SIG-M5 (cell line): Measurements from ENCODE around the gene DNASE1L1.
A peak's percentile ranks its signal among the peaks of the same experiment; 100 is the strongest.

Experiments used
- DNase-seq: peaks from one replicate; lab custom pipeline; 2025; lab: John Stamatoyannopoulos, UW

DNASE1L1 gene

GRCh38 chrX:154382483-154383069 lies 26.5 kb downstream of the DNASE1L1 start:
- DNase-seq = no peak

- DNase-seq = no peak
These were observed 27.8 kb downstream of the DNASE1L1 start for GRCh38 chrX:154381271-154381670.

DNA sequence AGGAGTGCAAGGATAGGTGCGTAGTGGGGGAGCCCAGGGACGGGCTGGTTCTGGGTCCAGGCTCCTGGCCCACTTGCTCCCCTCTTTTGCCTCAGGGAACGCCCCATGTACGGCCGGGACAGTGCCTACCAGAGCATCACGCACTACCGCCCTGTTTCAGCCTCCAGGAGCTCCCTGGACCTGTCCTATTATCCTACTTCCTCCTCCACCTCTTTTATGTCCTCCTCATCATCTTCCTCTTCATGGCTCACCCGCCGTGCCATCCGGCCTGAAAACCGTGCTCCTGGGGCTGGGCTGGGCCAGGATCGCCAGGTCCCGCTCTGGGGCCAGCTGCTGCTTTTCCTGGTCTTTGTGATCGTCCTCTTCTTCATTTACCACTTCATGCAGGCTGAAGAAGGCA lies 28.3 kb downstream of the DNASE1L1 start:
- no peak for DNase-seq

DNA sequence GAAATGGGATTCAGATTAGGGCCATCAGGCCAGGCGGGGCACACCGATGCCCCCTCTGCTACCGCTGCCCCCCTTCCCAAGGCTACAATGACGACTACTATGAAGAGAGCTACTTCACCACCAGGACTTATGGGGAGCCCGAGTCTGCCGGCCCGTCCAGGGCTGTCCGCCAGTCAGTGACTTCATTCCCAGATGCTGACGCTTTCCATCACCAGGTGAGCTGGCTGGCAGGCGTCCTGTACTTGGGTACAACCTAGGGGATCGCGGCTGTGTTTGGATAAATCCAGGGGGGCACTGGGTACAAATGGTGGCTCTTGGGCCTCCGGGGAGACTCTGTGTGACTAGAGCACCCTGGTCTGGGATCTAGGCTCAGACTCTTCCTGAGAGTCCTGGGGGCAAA lies 28.9 kb downstream of the DNASE1L1 start:
- DNase-seq = no peak

GRCh38 chrX:154379569-154379951 lies 29.5 kb downstream of the DNASE1L1 start:
- DNase-seq = no peak

DNA sequence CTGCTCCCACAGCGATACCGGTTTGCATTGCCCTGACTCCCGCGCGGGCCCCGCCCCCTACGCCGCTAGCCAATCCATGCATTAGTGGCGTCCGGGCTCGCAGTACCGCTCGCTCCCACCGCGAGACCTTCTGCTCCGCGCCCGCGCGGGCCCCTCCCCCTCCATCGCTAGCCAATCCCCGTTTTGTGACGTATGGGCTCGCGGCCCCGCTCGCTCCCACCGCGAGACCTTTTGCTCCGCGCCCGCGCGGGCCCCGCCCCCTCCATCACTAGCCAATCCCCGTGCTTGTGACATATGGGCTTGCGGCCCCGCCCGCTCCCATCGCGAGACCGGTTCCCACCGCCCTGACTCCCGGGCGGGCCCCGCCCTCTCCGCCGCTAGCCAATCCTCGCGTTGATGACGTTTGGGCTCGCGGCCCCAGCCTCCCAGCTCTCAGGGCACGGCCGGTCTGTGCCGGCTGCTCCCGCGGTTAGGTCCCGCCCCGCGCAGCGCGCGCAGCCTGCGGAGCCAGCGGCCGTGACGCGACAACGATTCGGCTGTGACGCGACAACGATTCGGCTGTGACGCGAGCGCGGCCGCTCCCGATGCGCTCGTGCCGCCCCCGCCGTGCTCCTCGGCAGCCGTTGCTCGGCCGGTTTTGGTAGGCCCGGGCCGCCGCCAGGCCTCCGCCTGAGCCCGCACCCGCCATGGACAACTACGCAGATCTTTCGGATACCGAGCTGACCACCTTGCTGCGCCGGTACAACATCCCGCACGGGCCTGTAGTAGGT lies 30.1 kb downstream of the DNASE1L1 start, which contains the start of gene EMD:
Gene EMD, plus strand, starts transcription at position 497 of the 770 bp plus-strand sequence. Its CDS starts 190 bp downstream, at position 687.
- peak; percentile 89 for DNase-seq

DNA sequence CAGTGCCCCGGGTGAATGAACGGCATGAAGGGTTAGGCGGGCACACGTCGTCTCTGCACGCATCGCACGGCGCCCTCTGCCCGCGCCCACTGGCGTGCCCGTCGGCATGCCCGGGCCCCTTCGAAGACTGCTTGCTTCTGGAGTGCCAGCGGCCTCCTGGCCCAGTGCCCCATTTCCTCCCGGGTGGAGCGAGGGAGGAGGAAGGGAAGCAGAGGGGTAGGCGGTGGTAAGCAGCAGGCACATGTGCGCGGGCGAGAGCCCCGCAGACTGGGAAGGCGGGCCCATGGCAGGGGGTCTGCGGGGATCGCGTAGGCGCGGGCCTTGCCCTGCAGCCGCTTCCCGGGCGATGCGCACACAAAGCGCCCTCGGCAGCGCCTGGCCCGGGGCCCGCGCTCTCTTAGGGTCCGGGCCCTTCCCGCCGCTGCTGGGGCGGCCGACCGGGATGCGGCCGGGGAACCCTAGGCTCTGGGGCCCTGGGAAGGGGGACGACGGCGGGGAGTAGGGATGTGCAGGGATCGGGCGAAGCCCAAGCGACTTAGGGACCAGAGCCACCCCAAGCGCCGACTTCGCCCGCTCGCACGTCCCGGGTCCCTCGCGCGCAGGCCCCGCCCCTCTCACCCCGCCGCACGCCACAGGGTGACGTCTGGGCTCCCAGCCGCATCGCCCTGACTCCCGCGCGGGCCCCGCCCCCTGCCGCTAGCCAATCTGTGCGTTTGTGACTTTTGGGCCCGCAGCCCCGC lies 30.8 kb downstream of the DNASE1L1 start:
- DNase-seq = no peak

DNA sequence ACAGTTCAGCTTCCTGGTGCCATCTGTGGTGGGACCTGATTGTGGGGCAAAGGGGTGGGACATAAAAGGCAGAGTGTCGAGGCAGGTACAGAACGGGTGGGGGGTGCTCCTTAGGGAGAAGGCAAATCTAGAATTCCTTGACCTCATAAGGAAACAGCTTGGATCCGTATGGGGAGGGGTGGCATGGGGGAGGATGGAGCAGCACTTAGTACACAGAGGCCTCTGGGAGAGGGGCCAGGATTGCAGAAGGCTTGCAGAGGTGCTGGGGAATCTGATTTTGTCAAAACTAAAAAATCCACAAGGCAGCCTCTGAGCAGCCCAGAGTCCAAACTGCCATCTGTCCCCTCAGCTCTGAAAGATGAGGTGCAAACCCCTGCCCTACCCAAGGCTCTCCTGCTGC lies 32.3 kb downstream of the DNASE1L1 start:
- no peak for DNase-seq

DNA sequence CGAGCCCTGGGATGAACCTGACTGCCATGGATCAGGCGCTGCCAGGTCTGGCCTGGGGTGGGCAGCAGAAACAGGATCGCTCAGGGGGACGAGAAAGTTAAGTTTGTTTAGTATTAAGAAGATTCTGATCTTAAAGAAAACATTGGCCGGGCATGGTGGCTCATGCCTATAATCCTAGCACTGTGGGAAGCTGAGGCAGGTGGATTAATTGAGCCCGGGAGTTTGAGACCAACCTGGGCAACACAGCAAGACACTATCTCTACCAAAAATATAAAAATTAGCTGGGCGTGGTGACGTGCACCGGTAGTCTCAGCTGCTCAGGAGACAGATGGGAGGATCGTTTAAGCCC lies 33.9 kb downstream of the DNASE1L1 start:
- DNase-seq = no peak

DNA sequence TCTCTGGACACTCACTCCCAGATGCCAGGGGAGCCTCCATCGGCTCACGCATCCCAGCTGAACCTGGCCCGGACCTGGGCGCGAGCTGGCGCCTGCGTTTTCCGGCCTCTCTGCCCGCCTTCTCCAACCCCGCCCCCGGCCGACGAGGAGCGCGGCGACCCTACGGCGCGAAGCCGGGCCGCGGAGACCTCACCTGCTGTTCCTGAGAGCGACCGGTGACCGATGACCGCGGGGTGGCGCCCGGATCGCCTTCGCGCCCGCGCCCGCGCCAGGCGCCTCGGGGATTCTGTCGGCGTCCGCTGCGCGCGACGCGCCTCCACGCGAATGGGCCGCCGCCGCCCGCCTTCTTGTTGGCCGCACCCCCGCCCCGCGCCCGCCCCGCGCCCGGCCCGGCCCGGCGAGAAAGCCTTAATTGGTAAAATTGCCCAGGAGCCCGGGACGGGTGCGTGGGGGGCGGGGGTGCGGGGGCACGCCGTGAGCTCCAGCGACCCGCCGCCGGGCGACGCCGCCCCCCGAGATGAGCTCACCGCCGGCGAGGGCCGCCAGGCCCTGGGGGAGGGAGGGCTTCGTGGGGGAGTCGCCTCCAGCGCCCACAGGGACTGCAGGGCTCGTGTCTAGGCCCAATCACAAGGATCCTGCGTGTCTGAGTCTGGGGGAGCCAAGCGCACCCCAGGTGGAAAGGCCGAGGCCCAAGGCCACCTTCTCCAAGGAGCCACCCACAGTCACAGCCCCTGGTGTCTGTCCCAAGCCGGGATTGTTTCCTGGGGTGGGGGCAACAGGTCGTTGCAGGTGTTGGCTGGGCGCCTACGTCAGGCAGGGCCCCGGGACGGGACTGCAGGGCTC lies 34.5 kb downstream of the DNASE1L1 start, which contains the start of gene FLNA:
Gene FLNA, minus strand, starts transcription at position 322 of the 843 bp plus-strand sequence. CDS start 3,389 bp downstream, outside the sequence.
- DNase-seq = no peak

GRCh38 chrX:154373340-154374306 lies 35.4 kb downstream of the DNASE1L1 start:
- no peak for DNase-seq

GRCh38 chrX:154372612-154373022 lies 36.4 kb downstream of the DNASE1L1 start:
- no peak for DNase-seq

DNA sequence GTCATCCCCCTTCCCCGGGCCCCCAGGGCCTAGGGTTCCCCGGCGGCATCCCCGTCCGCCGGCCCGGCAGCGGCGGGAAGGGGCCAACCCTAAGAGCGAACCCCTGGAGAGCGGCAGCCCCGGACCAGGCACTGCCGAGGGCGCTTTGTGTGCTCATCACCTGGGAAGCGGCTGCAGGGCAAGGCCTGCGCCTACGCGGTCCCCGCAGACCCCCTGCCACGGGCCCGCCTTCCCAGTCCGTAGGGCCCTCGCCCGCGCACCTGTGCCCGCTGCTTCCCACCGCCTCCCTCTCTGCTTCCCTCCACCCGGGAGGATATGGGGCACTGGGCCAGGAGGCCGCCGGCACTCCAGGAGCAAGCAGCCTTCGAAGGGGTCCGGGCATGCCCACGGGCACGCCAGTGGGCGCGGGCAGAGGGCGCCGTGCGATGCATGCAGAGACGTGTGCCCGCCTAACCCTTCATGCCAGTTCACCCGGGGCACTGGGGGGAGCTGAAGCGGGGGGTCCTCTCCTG lies 37.2 kb downstream of the DNASE1L1 start:
- no peak for DNase-seq

DNA sequence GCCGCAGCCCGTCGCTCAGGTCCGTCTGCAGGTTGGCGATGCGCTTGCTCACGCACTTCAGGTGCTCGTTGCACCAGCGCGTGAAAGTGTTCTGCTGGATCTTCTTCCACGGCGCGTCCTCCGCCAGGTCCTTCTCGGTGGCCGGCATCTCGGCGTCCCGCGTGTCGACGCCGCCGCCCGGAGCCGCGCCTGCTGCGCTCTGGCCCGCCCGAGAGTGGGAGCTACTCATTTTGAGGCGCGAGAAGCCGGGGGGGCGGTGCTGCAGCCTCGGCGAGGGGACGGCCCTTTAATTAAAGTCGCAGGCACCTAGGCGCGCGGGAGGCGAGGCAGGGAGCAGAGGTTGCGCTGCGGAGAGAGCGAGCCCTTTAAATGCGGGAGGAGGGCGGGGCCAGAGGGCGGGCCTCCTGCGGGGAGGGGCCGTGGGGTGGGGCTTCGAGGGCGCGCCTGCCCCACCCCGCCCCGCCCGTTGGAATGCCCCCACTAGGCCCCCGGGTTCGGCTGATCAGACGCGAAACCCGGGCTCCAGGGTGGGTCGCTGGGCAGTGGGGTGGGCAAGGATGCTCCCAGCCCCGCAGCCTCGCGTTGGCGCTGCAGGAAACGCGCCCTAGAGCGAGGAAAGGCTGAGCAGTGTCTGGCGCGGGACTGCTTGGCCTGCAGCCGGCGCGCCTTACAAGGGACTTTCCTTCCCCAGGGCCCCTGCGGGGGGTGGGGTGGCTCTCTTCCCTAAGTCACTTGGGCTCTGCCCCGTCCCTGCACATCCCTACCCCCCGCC lies 37.9 kb downstream of the DNASE1L1 start:
- peak; percentile 19 for DNase-seq

DNA sequence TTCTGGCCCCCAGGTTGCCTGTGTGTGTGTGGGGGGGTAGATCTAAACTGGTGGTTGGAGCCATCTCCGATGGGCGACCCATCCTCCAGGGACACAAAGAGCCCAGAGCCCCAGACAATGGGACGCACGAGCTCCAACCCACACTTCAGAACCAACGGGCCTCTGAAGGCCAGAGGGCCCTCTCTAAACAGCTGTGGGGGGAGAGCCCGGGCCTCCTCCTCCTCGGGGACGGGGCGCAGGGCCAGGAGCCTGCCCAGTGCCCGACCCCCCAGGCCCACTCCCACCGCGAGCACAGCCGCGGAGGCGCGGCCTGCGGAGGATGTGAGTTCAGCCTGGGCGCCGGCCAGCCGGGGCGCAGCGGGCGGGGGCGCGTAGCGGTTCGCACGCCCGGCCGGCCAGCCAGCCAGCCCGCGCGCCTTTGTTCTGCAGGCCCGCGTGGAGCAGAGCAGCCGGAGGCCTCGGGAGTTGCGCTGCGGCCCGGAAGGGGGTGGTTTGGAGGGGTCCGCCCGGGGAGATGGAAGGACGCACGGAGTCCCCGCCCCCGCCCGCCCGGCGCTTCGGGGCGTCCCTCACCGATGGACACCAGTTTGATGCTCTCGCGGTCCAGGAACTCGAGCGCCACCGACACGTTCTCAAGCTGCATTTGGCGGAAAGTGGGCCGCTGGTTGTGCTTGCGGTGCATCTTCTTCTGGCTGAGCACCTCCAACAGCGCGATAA lies 38.6 kb downstream of the DNASE1L1 start:
- no peak for DNase-seq

DNA sequence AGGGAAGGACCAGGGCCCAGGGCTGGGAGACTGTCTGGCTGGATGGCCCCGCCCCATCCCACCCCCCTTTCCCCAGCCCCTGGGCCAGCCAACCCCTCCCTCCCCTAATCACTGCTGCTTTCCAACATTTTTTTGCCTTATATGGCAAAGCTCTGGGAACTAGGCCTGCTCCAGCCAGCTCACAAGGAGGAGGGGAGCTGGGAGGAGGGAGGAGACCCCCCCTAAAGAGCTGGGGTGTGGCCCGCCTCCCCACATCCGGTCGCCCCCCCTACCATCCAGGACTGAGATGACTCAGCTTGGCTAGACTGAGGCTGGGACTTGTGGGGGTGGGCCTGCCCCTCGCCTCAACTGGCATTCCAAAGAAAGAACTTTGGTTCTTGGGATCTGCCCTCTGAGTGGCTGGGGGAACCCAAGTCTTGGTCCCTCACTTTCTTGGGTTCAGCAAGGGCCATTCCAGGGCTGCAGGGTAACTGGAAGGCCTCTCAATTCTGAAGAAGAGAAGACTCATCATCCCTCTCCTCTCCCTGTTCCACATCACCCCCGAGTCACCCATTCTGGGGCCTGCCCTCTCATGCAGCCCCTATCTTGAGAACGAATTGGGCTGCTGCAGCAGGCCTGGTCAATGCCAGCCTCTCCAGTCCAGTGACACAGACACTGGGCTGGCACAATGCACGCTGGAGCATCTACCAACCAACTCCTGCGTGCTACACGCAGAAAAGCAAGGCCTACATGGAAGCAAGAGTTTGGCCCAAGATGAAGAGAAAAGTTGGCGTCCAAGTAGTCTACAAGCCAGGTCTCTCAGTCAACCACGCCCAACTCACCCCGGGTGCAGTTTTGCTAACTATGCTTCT lies 39.4 kb downstream of the DNASE1L1 start:
- no peak for DNase-seq

GRCh38 chrX:154368630-154369448 lies 40.2 kb downstream of the DNASE1L1 start:
- peak; percentile 68 for DNase-seq
